SU-DHL-6 (cell line): ENCODE data around the gene RBCK1.

Experiments used
- H2AFZ ChIP-seq: fragments of 200-600 bp; sonication (generic); 2 replicates; pipeline ENCODE4 v1.6.1; 2014; ENCODE audit warnings: low read depth, mild to moderate bottlenecking, moderate library complexity, mixed read lengths, antibody characterized with exemption, low read length; ENCODE audit not compliant: severe bottlenecking
- H3F3A ChIP-seq: fragments of 200-600 bp; shearing (Covaris generic); 2 replicates; pipeline ENCODE4 v1.6.0; 2016; ENCODE audit warnings: antibody characterized with exemption, mild to moderate bottlenecking; ENCODE audit not compliant: insufficient read depth
- H3K27ac ChIP-seq: fragments of 200-600 bp; sonication (generic); 2 replicates; pipeline ENCODE4 v1.5.1; 2016; ENCODE audit warnings: low read depth, mild to moderate bottlenecking, low read length, moderate library complexity, mixed read lengths
- H3K27me3 ChIP-seq: fragments of 200-600 bp; sonication (generic), shearing (Covaris generic); 2 replicates; pipeline ENCODE4 v1.6.0; 2014; ENCODE audit warnings: mild to moderate bottlenecking, low read length
- H3K36me3 ChIP-seq: fragments of 200-600 bp; sonication (generic); 2 replicates; pipeline ENCODE4 v1.6.1; 2014; ENCODE audit warnings: mild to moderate bottlenecking, low read length, mixed read lengths
- H3K4me2 ChIP-seq: fragments of 300-600, 200-600 bp; shearing (Covaris generic), sonication (generic); 2 replicates; pipeline ENCODE4 v1.6.0; 2014; ENCODE audit warnings: low read length, low read depth, mild to moderate bottlenecking; ENCODE audit not compliant: poor library complexity, severe bottlenecking
- H3K4me3 ChIP-seq: fragments of 200-600 bp; sonication (generic); 2 replicates; pipeline ENCODE4 v1.5.1; 2014; ENCODE audit warnings: antibody characterized with exemption, low read length, mild to moderate bottlenecking, mixed read lengths; ENCODE audit not compliant: insufficient read depth, poor library complexity, severe bottlenecking
- H3K79me2 ChIP-seq: fragments of 200-600 bp; sonication (generic); 2 replicates; pipeline ENCODE4 v1.6.1; 2014; ENCODE audit warnings: mild to moderate bottlenecking, low read length, moderate library complexity; ENCODE audit not compliant: insufficient read depth
- H3K9ac ChIP-seq: fragments of 200-600 bp; sonication (generic); 2 replicates; pipeline ENCODE4 v1.7.0; 2014; ENCODE audit warnings: mild to moderate bottlenecking, low read length
- H3K9me2 ChIP-seq: fragments of 200-600 bp; sonication (generic); replicated peaks from 2 replicates; pipeline ENCODE4 v1.6.1; 2014; ENCODE audit warnings: low read length; ENCODE audit not compliant: insufficient read depth
- H3K9me3 ChIP-seq: fragments of 200-600 bp; sonication (generic); 2 replicates; pipeline ENCODE4 v1.6.1; 2014; ENCODE audit warnings: low read length, mixed read lengths; ENCODE audit not compliant: insufficient read depth
- H4K20me1 ChIP-seq: fragments of 200-600 bp; sonication (generic); 2 replicates; pipeline ENCODE4 v1.6.1; 2014; ENCODE audit warnings: low read depth, mild to moderate bottlenecking, antibody characterized with exemption, low read length, moderate library complexity, mixed read lengths
- EZH2phosphoT487 ChIP-seq: fragments of 200-600 bp; sonication (generic), shearing (Covaris generic); conservative IDR thresholded peaks from 2 replicates; pipeline ENCODE4 v1.6.1; 2018; ENCODE audit warnings: mild to moderate bottlenecking, antibody characterized with exemption, low read length, moderate library complexity, mixed read lengths
- TF ChIP-seq, protein P1 (sequence below): fragments of 200-600 bp; sonication (generic); IDR thresholded peaks from one replicate; pipeline ENCODE4 v1.5.1; 2017; ENCODE audit warnings: antibody characterized with exemption, mild to moderate bottlenecking, low read length, moderate library complexity; ENCODE audit not compliant: insufficient read depth, poor library complexity, severe bottlenecking

The RBCK1 gene

DNA sequence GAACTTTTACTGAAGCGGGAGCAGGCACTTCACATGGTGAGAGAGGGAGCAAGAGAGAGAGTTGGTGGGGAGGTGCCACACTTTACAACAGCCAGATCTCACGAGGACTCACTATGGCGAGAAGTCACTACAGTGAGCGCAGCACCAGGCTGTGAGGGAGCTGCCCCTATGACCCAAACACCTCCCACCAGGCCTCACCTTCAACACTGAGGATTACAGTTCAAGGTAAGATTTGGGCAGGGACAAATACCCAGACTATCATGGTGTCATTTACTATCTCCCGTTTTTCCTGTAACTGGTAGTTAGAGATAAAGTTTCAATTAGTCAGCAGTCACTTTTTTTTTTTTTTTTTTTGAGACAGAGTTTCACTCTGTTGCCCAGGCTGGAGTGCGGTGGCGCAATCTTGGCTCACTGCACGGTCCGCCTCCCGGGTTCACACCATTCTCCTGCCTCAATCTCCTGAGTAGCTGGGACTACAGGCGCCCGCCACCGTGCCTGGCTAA, 7.8 kb downstream of the RBCK1 start:
- no peak overlapping the region for H3K9ac ChIP-seq

DNA sequence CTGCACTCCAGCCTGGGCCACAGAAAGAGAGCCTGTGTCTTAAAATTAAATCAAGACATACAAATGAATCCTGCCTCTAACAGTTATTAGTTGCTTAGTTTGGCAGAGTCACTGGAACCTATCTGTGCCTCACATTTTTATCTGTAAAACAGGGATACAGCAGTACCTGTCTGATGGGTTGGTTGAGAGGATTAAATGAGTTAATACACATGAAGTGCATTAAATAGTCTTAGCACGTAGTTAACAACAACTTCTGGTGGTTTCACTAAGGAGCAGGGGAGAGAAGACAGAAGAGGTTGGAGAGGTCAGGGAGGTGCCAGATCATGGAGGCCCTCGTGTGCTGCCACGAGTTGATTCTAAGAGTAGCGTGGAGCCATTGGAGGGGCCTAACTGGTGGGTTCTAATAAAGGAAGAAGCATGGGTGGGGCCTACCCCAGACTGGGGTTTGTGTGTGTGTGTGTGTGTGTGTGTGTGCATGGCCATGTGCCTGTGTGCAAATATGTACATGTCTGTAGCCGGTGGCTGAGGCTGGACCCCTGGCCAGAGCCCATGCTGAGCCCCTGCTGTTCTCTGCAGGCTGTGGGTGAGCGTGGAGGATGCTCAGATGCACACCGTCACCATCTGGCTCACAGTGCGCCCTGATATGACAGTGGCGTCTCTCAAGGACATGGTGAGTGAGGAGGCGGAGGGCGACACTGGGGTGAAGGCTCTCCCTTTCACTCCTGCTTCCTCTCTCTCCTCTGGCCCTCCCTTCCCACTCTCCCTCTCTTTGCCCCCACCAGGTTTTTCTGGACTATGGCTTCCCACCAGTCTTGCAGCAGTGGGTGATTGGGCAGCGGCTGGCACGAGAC, 9.1 kb downstream of the RBCK1 start:
- no peaks in the 10 kb centered on the region for H4K20me1 ChIP-seq
- no peak overlapping the region for H3K27ac ChIP-seq
- no peaks in the 10 kb centered on the region for H3K79me2 ChIP-seq
- no peaks in the 10 kb centered on the region for H3K36me3 ChIP-seq
- no peaks in the 10 kb centered on the region for H3K27me3 ChIP-seq
- no peaks in the 10 kb centered on the region for H3K9me2 ChIP-seq
- H3K9me3 ChIP-seq: no peaks in the 10 kb centered on the region
- H3K9ac ChIP-seq: no peak overlapping the region
- TF ChIP-seq, protein P1, sequence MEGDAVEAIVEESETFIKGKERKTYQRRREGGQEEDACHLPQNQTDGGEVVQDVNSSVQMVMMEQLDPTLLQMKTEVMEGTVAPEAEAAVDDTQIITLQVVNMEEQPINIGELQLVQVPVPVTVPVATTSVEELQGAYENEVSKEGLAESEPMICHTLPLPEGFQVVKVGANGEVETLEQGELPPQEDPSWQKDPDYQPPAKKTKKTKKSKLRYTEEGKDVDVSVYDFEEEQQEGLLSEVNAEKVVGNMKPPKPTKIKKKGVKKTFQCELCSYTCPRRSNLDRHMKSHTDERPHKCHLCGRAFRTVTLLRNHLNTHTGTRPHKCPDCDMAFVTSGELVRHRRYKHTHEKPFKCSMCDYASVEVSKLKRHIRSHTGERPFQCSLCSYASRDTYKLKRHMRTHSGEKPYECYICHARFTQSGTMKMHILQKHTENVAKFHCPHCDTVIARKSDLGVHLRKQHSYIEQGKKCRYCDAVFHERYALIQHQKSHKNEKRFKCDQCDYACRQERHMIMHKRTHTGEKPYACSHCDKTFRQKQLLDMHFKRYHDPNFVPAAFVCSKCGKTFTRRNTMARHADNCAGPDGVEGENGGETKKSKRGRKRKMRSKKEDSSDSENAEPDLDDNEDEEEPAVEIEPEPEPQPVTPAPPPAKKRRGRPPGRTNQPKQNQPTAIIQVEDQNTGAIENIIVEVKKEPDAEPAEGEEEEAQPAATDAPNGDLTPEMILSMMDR: no peak
- no peak for TF ChIP-seq EZH2phosphoT487
- no peaks in the 10 kb centered on the region for H3F3A ChIP-seq
- H3K4me2 ChIP-seq: no peak overlapping the region
- H3K4me3 ChIP-seq: no peak overlapping the region
- H2AFZ ChIP-seq: no peak overlapping the region

More for the DNA sequence above, 7.8 kb downstream of the RBCK1 start:
- Histone ChIP-seq H2AFZ (no peak overlapping the region), H3K27ac (no peak overlapping the region), H3K36me3 (no peaks in the 10 kb centered on the region), H3K79me2 (no peaks in the 10 kb centered on the region), H3K4me3 (no peak overlapping the region), H3K4me2 (no peak overlapping the region), H3F3A (no peaks in the 10 kb centered on the region), H3K27me3 (no peaks in the 10 kb centered on the region), H3K9me2 (no peaks in the 10 kb centered on the region), H4K20me1 (no peaks in the 10 kb centered on the region), H3K9me3 (no peaks in the 10 kb centered on the region)
- TF ChIP-seq, protein P1: no peak
- TF ChIP-seq EZH2phosphoT487: no peak

DNA sequence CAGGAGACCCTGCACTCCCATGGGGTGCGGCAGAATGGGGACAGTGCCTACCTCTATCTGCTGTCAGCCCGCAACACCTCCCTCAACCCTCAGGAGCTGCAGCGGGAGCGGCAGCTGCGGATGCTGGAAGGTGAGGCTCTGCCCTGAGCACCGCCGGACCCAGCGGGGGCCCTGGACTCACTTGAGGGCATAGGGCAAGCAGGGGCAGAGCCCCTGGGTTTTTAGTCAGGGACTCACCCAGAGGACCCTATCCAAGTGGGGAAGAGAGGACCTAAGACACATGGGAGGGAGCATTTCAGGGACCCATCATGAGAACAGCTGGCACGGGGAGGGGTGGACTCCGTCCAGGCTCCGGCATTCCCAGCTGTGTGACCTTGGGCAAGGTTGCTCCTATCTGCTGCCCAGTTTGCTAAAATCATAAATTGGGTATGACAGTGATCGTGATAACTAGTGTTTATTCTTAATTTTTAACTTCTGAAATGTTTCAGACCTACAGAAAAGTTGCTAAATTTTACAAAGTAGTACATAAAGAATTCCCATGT, 9.8 kb downstream of the RBCK1 start:
- Histone ChIP-seq H3K9ac (no peak overlapping the region), H3K79me2 (no peaks in the 10 kb centered on the region), H3K4me3 (no peak overlapping the region), H3K9me2 (no peaks in the 10 kb centered on the region), H3K27ac (no peak overlapping the region), H3F3A (no peaks in the 10 kb centered on the region), H3K9me3 (no peaks in the 10 kb centered on the region), H3K36me3 (no peaks in the 10 kb centered on the region), H4K20me1 (no peaks in the 10 kb centered on the region), H3K4me2 (no peak overlapping the region), H2AFZ (no peak overlapping the region), H3K27me3 (no peaks in the 10 kb centered on the region)
- TF ChIP-seq, protein P1: no peak
- TF ChIP-seq EZH2phosphoT487: no peak
